GF-D8 (cell line): ENCODE measurements around the gene PDLIM7.
"Not testable (repeated sequence)": the region's sequence is repeated elsewhere in the genome, so short reads cannot be mapped to it uniquely, and the experiment has no call there.

Source experiments
- DNase-seq: peaks from one replicate; lab custom pipeline; 2025; lab: John Stamatoyannopoulos, UW

PDLIM7 gene

DNA sequence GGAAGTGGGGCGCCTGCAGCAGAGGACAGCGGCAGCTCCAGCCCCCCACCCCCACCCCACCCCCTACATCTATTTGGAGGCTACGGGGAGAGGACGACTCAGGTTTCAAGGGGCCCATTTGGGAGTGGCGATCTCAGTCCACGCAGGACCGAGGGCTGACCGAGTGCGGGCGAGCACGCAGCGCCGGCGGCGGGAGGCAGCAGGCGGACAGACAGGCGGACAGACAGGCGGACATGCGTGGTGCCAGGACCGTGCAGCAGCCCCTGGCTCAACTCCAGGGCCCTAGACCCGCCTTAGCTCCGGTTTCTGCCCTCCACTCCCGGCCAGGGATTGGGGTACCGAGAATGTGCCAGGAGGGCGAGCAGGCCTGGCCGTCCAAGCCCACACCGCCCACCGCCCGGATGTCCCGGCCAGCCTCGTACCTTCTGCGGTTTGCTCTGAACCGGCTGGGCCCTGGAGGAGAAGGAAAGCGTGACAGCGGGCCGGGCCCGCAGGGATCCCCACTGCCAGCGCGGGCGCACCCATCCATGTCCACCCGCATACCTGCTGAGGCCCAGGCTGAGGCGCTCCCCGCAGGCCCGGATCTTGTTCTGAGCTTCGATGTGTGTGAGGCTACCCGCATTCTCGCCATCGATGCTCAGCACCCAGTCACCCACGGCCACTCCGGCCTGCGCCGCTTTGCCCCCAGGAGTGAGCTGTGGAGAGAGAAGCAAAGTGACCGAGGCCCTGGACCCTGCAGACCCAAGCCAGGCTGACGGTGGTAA is 5.2 kb downstream of the PDLIM7 start:
- DNase-seq, result no peak

DNA sequence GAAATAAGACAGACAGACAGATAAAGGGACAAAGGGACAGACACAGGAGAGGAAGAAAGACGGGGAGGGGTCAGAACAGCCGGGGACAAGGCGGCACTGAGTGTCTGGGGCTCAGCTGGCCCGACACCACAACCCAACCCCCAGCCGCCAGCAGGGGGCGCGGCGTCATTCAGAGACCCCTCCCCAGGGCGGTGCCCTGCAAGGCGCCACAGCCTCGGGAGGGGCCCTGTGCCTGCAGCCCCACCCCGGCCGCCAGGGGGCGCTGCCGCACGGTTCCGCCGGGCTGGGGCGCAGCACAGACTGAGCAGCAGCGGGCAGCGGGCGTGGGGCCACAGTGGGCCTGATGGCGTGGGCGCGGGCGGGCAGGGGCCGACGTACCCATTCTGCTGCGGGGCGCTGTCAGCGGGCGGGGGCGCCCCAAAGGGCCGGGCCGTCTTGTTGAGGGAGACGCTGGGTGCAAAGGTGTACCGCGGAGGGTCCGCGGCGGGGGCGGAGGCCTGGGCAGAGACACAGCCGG is 5.9 kb downstream of the PDLIM7 start:
- no peak for DNase-seq

DNA sequence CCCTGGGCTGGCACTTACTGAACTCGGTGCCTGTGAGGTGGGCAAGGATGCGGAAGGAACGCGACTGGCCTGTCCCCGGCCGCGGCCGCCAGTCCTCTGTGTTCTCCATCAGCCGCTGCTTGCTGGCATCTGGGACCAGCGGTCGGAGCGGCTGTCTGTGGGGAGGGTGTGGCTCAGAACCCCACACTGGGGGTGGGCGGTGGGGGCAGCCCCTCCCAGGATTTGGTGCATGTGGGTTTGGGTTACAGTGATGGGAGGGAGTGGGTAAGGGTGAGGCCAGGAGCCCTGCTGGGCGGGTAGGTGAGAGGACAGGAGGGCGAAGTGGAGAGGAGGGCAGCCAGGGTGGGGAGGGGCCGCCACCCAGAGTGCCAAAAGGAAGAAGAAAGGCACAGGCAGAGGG is 6.4 kb downstream of the PDLIM7 start:
- no peak for DNase-seq

DNA sequence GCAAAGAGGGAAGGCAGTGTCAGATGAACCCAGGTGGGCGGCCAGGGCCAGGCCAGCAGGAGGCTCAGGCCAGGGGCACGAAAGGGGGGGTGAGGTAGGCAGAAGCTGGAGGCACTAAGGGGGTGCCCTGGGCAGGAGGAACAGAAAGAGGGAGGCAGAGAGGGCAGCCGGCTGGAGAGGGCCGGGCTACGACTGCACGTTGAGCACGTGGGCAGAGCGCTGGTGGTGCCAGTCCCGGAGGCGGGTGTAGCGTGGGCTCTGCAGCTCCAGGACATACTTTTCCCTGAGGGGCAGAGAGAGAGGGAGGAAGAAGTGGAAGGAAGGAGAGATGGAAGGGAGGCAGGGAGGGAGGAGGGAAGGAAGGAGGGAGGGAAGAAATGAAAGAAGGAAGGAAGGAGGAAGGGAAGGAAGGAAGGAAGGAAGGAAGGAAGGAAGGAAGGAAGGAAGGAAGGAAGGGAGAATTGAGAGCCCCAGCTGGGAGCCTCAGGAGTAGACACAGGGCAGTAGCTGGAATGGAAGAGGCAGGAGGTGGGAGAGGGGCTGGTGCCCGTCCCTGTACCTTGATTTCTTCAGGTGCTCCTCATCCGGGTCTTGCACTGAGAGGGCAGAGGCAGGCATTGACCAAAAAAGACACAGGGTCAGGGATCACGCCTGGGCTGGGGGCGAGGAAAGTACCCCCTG is 7.0 kb downstream of the PDLIM7 start:
- no peak for DNase-seq

DNA sequence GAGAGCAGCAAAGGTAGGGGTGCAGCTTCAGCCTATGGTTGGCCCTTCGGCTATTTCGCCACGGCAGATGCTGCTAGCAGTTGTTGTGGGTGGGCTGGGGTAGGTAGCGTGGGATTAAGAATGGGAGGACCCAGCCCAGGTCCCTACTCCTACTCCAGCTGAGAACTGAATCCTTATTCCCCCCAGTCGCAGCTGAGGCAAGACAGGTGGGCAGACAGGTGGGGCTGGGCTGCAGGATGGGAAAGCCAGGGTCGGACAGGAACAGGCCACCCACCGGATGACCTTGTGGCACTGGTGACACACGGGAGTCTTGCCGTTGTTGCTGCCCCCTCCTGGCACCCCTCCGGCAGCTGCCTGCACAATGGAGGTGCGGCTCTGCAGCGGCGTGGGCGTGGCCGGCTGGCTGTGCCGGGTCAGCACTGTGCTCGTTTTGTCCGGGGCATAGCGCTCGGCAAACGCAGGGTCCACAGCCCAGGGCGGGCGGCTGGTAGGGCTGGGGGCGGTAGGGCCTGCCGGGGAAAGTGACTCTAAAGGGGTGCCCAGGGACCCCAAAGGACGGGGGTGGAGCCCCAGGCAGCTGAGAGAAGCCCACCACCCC is 8.2 kb downstream of the PDLIM7 start:
- DNase-seq, result no peak

DNA sequence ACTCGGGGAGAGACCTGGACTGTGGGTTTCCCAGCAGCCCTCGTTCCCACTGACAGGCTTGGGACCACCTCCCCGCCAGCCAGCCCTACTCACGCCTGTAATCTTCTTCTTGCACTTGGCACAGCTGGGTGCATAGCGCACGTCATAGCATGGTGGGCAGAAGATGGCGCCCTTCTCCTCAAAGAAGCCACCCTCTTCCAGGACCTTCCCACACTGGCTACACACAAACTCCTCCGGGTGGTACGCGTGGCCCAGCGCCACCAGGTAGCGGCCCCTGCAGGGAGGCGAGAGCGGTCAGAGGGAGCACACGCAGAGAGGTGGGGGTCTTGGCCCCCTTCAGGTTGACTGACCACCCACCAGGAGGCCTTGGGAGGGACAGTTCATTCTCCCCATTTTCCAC is 9.4 kb downstream of the PDLIM7 start:
- DNase-seq, result no peak

DNA sequence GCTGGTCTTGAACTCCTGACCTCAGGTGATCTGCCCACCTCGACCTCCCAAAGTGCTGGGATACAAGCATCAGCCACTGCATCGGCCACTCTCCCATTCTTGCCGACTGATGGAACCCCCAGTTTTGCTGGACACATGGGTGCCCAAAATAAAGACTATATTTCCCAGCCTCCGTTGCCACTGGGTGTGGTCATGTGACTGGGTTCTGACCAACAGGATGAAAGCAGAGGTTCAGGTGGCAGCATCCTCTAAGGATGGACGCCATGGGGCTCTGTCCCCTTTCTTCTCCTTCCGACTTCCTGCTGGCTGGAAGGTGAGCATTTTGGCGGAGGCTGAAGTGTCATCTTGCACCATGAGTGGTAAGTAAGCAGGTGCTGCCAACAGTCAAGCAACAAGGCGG is 10.3 kb downstream of the PDLIM7 start:
- DNase-seq, result no peak

DNA sequence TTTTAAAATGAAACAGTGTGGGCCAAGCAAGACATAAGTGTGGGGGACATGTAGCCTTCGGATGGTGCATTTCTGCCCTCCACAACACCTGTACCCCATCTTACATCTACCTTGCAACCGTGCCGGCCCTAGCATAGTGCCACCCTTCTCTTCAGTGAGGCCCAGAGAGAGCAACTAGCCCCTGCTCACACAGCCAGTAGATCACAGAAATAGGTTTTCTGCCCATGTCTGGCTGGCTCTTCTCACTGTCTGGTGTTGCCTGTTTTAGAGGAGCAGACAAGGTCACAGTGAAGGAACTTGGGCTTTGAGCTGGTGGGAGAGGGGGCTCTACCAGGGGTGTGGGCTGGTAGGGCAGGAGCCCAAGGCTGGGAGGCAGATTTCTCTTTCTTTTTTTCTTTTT is 11.1 kb downstream of the PDLIM7 start:
- no peak for DNase-seq

DNA sequence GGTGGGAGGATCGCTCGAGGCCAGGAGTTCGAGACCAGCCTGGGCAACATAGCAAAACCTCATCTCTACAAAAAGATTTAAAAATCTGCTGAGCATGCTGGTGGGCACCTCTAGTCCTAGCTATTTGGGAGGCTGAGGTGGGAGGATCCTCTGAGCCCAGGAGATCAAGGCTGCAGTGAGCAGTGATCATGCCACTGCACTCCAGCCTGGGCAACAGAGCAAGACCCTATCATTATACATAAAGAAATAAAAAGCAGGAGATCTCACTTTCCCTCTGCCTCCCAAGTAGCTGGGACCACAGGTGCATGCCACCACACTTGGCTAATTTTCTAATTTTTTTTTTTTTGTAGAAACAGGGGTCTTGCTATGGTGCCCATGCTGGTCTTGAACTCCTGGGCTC is 11.7 kb downstream of the PDLIM7 start:
- DNase-seq, result not testable (repeated sequence)

DNA sequence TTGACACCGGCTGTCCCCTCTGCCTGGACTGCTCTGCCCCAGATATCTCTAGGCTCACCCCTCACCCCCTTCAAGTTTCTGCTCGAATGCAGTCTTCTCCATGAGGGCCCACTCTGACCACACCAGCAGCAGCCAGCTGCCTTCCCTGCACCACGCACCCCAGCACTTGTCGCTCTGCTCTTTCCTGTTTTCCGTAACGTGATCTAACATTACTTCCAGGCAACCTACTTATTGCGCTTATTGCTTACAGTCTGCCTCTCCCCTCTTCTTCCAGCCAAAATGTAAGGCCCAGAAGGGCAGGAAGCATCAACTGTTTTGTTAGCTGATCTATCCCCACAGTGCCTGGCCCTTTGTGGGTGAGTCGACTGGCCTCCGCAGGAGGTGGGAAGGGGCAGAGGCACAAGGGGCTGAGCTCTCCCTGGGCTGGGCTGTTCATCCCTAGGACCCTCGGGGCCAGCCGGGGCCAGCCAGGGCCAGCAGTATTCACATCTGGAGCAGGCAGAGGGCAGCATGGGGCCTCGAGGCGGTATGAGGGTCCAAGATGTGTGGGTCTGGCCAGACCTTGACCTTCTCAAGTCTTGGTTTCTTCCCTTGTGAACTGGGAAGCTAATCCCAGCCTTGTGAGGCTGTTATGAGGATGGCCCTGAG is 12.4 kb downstream of the PDLIM7 start:
- DNase-seq, result no peak

DNA sequence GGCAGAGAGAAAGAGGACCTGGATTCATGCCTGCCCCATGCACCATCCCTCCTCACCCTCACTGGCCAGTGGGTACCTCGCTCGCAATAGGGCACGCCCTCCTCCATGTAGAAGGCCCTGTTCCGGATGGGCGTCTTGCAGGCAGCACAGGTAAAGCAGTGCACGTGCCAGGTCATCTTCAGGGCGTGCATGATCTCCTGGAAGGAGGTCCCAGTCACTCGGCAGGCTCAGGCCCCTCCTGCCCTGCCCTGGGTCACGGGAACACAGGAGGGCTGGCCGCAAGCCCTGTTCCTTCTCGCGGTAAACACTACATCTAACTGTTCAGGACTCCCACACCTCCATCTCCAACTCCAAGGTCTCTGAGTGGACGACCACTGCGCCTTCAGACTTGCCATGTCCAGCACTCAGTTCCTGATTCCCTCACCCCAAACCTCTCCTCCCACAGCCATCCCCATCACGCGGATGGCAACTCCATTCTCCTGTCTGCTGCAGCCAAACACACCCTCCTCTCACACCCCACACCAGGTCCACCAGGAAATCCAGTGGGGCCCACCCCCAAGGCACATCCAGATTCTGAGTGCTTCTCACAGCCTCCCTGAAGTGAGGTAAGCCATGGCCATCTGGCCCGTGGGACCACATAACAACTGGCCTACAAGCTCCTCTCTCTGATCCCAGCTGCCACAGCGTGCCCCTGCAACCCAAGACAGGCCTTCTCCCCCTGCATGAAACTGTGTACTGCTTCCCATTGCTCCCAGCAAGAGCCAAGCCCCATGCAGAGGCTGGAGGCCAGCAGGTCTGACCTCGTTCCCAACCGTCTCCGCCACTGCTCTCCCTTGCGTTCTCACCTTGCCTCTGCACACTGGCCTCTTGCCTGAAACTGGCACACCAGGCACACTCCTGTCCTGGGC is 13.2 kb downstream of the PDLIM7 start:
- no peak for DNase-seq

DNA sequence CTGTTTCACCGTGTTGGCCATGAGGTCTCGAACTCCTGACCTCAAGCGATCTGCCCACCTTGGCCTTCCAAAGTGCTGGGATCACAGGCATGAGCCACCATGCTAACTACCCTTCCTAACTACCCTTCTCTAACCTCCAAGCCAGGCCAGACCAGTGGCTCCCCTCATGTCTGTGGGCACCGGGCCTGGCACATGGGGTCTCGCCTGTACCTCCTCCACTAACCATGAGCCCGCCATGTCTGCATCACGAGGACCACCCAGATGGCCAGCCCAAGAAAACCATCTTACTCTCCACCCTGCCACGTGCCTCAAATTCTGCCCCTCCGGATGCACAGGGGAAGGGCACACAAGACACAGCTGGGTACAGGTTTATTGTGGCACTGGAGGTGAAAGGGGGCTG is 14.4 kb downstream of the PDLIM7 start:
- no peak for DNase-seq

DNA sequence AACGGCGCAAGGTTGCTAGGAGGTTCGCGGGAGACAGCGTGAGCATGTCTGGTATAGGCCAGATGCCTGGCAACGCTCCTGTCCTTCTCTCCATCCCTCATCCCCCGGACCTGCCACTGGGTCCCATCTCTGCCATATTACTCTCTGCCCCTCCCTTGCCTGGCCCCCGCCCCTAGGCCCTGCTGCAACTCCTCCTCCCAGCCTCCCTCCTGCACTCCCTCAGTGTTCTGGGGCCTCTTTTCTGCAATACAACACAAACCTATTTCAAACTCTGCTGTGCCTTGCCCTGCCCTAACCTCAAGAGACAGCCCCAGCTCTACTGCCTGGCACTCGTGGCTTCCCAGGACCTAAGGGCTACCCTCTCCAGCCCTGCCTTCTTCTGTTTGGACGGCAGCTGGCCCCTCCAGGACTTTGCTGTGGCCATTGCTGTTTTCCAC is 15.0 kb downstream of the PDLIM7 start:
- no peak for DNase-seq

DNA sequence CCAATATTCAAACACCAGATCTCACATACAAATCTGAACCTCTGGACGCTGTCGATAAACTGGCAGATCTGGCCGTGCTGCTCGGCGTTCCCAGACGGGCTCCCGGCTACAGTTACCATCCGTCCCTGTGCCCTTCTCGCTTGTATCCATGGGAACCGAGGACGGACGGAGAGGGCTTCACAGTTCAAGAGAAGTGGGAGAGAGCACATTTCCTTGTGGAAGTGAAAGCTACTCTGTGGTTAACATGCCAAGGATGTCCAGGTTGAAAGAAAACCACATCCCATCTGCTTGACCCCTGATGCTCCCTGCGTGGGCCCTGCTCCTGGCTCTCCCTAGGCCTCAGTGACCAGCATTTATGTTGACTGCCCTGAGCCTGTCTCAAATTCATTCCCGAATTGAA is 17.6 kb downstream of the PDLIM7 start:
- no peak for DNase-seq

DNA sequence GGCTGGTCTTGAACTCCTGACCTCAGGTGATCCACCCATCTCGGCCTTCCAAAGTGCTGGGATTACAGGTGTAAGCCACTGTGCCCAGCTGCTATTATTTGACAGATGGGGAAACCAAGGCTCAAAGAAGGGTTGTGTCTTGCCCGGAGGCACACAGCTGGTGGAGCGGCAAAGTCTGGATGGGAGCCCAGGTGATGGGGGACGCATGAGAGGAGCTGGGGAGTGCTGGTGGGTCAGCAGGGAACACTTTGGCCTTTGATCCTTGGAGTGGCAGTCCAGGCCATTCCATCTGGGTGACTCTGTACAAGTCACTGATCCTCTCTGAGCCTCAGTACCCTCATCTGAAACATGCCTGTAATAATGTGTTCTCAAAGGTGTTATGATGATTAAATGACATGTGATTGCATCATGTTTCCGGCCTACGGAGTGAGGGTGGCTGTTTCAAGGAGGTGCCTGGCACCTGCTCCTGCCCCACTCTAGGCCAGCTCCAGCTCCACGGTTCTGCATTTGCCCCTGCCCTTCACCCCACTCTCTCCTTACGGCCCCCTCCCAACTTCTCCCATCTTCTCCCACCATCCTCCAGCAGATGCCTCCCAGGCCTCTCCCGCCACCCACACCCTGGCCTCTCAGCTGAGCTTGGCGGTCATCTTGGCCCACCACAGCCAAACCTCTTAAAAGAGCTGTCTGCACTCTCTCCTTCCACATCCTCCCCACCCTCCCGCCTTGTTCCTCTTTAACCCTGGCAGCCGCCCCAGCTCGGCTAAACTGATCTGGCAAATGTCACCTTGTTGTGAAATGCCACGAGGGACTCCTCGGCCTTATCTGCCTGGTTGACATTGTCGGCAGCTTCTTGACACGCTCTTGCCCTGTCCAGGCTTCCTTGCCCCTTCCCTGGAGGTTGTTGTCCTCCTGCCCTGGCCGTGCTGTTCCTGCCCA is 18.4 kb downstream of the PDLIM7 start:
- DNase-seq, result peak; percentile 86

DNA sequence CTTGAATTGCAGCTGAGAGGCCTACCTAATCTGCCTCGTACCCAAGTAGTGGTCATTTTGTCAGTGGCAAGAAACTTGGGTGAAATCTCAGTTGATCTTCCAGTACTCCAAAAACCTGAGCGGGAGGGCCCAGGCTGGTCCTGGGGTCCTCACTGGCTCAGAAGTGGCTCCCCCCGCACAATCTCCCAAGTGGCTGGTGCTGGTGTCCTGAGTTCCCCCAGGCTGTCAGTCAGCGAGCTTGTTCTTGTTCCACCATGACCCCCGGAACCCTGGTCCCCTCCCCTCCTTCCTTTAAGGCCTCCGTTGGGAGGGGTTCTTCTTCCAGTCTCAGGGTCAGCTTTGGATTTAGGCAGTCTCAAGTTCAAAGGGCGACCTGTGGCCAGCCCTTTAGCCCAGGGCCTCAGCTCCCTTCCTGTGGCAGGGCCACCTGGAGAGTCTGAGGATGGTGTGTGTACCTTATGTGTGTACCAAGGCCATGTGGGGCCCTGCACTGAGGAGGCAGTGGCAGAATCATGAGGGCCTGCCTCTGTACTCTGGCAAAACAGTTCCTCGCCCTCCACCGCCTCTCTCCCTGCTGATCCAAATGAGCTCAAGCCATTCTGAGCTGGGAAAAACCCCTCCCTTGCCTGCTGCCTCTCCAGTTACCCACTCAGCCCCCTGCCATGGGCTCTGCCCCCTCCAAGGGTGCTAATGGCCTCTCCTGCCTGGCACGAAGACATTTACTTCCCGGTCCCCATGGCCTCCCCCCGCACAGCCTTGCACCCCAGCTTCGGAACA is 19.5 kb downstream of the PDLIM7 start:
- DNase-seq, result no peak

DNA sequence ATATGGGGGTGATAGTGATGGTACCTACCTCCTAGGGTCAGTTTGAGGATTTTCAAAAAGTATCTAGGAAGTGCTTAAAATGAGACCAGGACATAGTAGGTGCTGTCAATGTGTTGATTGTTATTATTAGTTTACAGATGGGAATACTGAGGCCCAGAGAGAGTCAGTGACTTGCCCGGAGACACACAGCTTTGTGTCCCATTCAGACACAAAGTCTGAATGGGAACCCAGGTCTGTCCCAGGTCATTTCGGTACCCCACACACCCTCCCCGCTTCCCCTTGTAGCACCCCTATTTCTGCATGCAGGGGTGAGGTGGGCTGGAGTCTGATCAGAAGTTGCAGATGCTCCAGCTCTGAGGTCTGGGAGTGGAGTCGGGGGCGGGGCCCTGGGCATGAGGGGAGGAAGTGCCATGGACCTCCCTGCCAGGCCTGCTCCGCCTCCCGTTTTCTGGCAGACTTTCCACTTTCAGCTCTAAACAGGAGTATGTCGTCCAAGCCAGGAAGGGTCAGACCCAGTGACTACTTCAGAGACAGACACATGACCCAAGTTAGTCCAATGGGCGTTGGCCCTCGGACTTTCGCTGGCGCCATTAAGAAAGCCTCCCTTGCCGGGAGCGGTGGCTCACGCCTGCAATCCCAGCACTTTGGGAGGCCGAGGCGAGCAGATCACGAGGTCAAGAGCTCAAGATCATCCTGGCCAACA is 20.7 kb downstream of the PDLIM7 start:
- no peak for DNase-seq

DNA sequence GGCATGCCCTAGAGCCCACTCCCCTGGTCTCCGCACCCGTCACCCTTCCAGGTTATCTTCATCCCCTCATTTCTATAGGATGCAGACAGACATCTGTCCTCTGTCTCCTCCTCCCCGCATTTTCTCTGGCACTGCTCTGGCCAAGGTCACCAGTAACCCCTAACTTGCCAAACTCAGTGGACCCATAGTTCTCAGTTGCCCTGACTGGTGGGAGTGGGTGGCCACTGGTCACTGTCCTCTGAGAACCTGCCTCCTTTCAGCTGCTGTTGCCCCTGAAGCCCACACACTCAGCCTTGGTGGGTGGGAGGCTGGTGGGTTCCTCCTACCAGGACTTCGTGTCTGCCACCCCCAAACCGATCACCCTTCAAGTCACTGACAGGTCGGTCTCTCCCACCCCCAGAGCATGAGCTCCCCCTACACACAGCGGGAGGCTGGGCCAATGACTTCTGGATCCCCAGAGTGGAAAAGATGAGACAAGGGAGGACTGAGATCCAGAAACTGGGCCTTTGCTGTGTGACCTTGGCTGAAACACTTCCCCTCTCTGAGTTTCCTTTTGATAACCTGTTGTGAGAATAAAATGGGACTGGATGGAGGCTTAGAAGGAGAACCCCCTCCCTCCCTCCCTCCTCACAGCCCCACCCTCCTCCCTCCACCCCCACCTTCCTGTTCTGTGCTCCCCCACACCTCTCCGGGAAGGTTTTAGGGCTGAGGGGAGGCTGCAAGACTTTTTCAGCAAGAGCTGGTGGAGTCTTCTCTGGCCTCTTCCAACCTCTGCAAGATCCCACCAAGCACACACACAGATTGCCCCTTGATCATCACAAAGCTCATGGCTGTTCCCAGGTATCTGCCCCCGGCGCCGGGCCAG is 21.6 kb downstream of the PDLIM7 start:
- no peak for DNase-seq
